Right hindlimb (tissue), 1 donor: ENCODE results near the gene CEMIP2.
A peak's percentile ranks its signal among the peaks of the same experiment; 100 is the strongest.
"Not testable (repeated sequence)": the region's sequence is repeated elsewhere in the genome, so short reads cannot be mapped to it uniquely, and the experiment has no call there.

Source experiments
- DNase-seq: peaks from one replicate; pipeline ENCODE4 v3.0.0-alpha.2; 2018

The CEMIP2 gene

GRCh38 chr9:71706176-71706575, 62.1 kb downstream of the CEMIP2 start:
- DNase-seq: no peak

GRCh38 chr9:71704796-71705195, 63.5 kb downstream of the CEMIP2 start:
- DNase-seq: peak; percentile 86

GRCh38 chr9:71703172-71703872, 65.0 kb downstream of the CEMIP2 start:
- DNase-seq: no peak

GRCh38 chr9:71697882-71698281, 70.4 kb downstream of the CEMIP2 start:
- no peak for DNase-seq

GRCh38 chr9:71694332-71694731, 74.0 kb downstream of the CEMIP2 start:
- DNase-seq: no peak

- DNase-seq: no peak
Measured at GRCh38 chr9:71693607-71694006, 74.7 kb downstream of the CEMIP2 start.

- peak; percentile 49 for DNase-seq
Measured at GRCh38 chr9:71692337-71692736, 76.0 kb downstream of the CEMIP2 start.

GRCh38 chr9:71691576-71691975, 76.7 kb downstream of the CEMIP2 start:
- not testable (repeated sequence) for DNase-seq

GRCh38 chr9:71690689-71691435, 77.5 kb downstream of the CEMIP2 start:
- no peak for DNase-seq

- no peak for DNase-seq
Measured at GRCh38 chr9:71690063-71690688, 78.1 kb downstream of the CEMIP2 start.

- no peak for DNase-seq
Measured at GRCh38 chr9:71687676-71688075, 80.6 kb downstream of the CEMIP2 start.

GRCh38 chr9:71685988-71686387, 82.3 kb downstream of the CEMIP2 start:
- no peak for DNase-seq

- DNase-seq: no peak
Measured at GRCh38 chr9:71685394-71685793, 82.9 kb downstream of the CEMIP2 start.

GRCh38 chr9:71684566-71684965, 83.7 kb downstream of the CEMIP2 start:
- no peak for DNase-seq

- no peak for DNase-seq
Measured at GRCh38 chr9:71683598-71684235, 84.6 kb downstream of the CEMIP2 start.

GRCh38 chr9:71681708-71682272, 86.5 kb downstream of the CEMIP2 start:
- DNase-seq: no peak

- DNase-seq: no peak
Measured at GRCh38 chr9:71681104-71681707, 87.1 kb downstream of the CEMIP2 start.

GRCh38 chr9:71680189-71680980, 87.9 kb downstream of the CEMIP2 start:
- no peak for DNase-seq

- DNase-seq: no peak
Measured at GRCh38 chr9:71678999-71679398, 89.3 kb downstream of the CEMIP2 start.

GRCh38 chr9:71677209-71677608, 91.1 kb downstream of the CEMIP2 start:
- DNase-seq: no peak

GRCh38 chr9:71676460-71676859, 91.9 kb downstream of the CEMIP2 start:
- no peak for DNase-seq

- DNase-seq: no peak
Measured at GRCh38 chr9:71675857-71676165, 92.5 kb downstream of the CEMIP2 start.
